Transverse colon (tissue), 4 donors: ENCODE data around the gene ZC3HAV1L. TPM values are rescaled to one million over a fixed set of nuclear protein-coding genes. Genes with fewer than 3 reads are reported as not detected.

Experiments used
- DNase-seq: peaks from one replicate; pipeline ENCODE4 v3.0.0-alpha.2; 2019
- H3K27ac ChIP-seq, 4 donors: fragments of 200-600 bp; sonication (generic); 2 replicates each; pipeline ENCODE4 v1.5.1; 2016 to 2018; ENCODE audit warnings: inconsistent platforms in 4 of 4
- H3K27me3 ChIP-seq: fragments of 200-600 bp; sonication (generic); 2 replicates; pipeline ENCODE4 v1.5.1; 2017; ENCODE audit warnings: inconsistent platforms
- H3K36me3 ChIP-seq, 4 donors: fragments of 200-600 bp; sonication (generic); 2 replicates each; pipeline ENCODE4 v1.5.1; 2017 to 2019; ENCODE audit warnings: inconsistent platforms in 4 of 4
- H3K4me1 ChIP-seq, 4 donors: fragments of 200-600 bp; sonication (generic); 2 replicates each; pipeline ENCODE4 v1.5.1; 2017 to 2020; ENCODE audit warnings: inconsistent platforms in 4 of 4
- H3K4me3 ChIP-seq, 4 donors: fragments of 200-600 bp; sonication (generic); 1 replicate in 1 of 4; 2 replicates in 3 of 4; pipeline versions ENCODE4 v1.5.1 to v1.6.1; 2017 to 2019; ENCODE audit warnings: inconsistent platforms in 4 of 4
- H3K9me3 ChIP-seq, 2 donors: fragments of 200-600 bp; sonication (generic); 2 replicates each; pipeline ENCODE4 v1.5.1; 2017 to 2019; ENCODE audit warnings: inconsistent platforms in 2 of 2
- EP300 ChIP-seq: sonication (generic); formaldehyde crosslinking; IDR thresholded peaks from one replicate; pipeline ENCODE4 v1.6.1; 2017; ENCODE audit warnings: antibody characterized with exemption, low read depth
- POLR2A ChIP-seq: fragments of 450-650 bp; IDR thresholded peaks from one replicate; pipeline ENCODE4 v1.6.1; 2016; ENCODE audit warnings: antibody characterized with exemption, mild to moderate bottlenecking, moderate library complexity
- POLR2AphosphoS5 ChIP-seq, 3 donors: sonication (generic); formaldehyde crosslinking; IDR thresholded peaks; one replicate each; pipeline ENCODE4 v1.6.1; 2016; ENCODE audit warnings: antibody characterized with exemption in 3 of 3
- WGBS, 2 donors: methylation state at CpG; one replicate each; pipeline ENCODE4 v1.1.5; 2018; ENCODE audit warnings: low coverage in 1 of 2; 5-methylcytosine and 5-hydroxymethylcytosine counted together
- in situ Hi-C, 4 donors: fragments of 200-750 bp; cut with MboI; loops; one replicate each; pipeline versions ENCODE4 v1.15.0 to v1.15.1; 2017; ENCODE audit warnings: low sequenced_read_pairs in 3 of 4, low pct_ligation_motif_present in 1 of 4, low pct_unique_long_range_greater_than_20kb in 1 of 4
- intact Hi-C: fragments of 100-400 bp; cut with DNase I; formaldehyde crosslinking; loops from one replicate; pipeline ENCODE4 v1.15.1; 2023; ENCODE audit warnings: low total_unique reads
- total RNA-seq, 4 donors: library from RNA; depleted of rRNA; stranded (reverse); fragments of >200 nt; gene quantifications; one replicate each; pipeline ENCODE4 v1.1.0, GENCODE V29; 2016
- TF ChIP-seq, protein P1 (sequence below), 5 experiments: fragments of 200-600 bp in 3 of 5; fragments of 450-650 bp in 2 of 5; sonication (generic) in 3 of 5; IDR thresholded peaks; 1 replicate in 2 of 5; 2 replicates in 3 of 5; pipeline ENCODE4 v1.5.1; 2016 to 2017; ENCODE audit warnings: antibody characterized with exemption in 5 of 5, inconsistent platforms in 3 of 5, mild to moderate bottlenecking in 2 of 5, moderate library complexity in 1 of 5

The ZC3HAV1L gene
- total RNA-seq, 4 donors from 2014 or later = 5.2 to 71.4 (median 14.7) TPM

DNA sequence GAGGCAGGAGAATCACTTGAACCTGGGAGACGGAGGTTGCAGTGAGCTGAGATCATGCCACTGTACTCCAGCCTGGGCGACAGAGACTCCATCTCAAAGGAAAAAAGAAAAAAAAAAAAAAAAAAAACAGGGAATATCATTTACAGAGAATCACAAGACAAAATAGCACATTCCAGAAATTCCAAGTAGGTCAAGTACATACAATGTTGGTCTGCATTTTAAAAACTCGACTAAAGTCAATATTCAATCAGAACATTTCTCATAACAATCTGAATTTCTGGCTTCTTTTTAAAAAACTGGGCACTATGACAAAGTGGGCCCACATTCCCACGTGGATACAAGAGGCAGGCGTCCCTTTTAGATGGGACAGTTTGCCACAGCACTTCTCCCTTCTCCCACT lies 12.8 kb downstream of the ZC3HAV1L start:
- Histone ChIP-seq H3K36me3 (peaks cover 0 to 18% (median 9%) of the 10 kb centered on the region in 4 donors), H3K27ac (no peak overlapping the region), H3K9me3 (no peaks in the 10 kb centered on the region), H3K4me3 (no peak overlapping the region), H3K4me1 (no peaks in the 10 kb centered on the region), H3K27me3 (no peaks in the 10 kb centered on the region)
- TF ChIP-seq POLR2AphosphoS5 (IDR thresholded peaks at IDR 0.05) (no peak), EP300 (no peak), POLR2A (no peak)
- TF ChIP-seq, protein P1, sequence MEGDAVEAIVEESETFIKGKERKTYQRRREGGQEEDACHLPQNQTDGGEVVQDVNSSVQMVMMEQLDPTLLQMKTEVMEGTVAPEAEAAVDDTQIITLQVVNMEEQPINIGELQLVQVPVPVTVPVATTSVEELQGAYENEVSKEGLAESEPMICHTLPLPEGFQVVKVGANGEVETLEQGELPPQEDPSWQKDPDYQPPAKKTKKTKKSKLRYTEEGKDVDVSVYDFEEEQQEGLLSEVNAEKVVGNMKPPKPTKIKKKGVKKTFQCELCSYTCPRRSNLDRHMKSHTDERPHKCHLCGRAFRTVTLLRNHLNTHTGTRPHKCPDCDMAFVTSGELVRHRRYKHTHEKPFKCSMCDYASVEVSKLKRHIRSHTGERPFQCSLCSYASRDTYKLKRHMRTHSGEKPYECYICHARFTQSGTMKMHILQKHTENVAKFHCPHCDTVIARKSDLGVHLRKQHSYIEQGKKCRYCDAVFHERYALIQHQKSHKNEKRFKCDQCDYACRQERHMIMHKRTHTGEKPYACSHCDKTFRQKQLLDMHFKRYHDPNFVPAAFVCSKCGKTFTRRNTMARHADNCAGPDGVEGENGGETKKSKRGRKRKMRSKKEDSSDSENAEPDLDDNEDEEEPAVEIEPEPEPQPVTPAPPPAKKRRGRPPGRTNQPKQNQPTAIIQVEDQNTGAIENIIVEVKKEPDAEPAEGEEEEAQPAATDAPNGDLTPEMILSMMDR (IDR thresholded peaks at IDR 0.05) = no peak
- DNase-seq = no peak
- intact Hi-C loops = no loop called here
- WGBS, 2 donors = 73 to 92% methylated on average over 3 to 5 of the region's 5 CpGs
- in situ Hi-C loops = no loop called here

DNA sequence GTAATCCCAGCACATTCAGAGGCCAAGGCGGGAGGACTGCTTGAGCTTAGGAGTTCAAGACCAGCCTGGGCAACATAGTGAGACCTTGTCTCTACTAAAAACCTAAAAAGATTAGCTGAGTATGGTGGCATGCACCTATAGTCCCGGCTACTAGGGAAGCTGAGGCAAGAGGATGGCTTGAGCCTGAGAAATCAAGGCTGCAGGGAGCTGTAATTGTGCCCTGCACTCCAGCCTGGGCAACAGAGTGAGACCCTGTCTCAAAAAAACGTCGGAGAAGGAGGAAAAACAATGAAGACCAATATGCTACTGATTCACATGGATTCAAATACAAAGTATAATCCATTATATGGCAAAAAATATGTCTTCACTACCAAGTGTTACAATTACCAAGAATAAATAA lies 13.6 kb downstream of the ZC3HAV1L start:
- Histone ChIP-seq H3K4me1 (no peaks in the 10 kb centered on the region), H3K4me3 (no peak overlapping the region), H3K27ac (no peak overlapping the region), H3K9me3 (no peaks in the 10 kb centered on the region), H3K36me3 (peaks cover 0 to 13% (median 6%) of the 10 kb centered on the region in 4 donors), H3K27me3 (no peaks in the 10 kb centered on the region)
- no peak for DNase-seq
- TF ChIP-seq, protein P1 (IDR thresholded peaks at IDR 0.05) = no peak
- no peak for TF ChIP-seq EP300
- TF ChIP-seq POLR2A = no peak
- no peak for TF ChIP-seq POLR2AphosphoS5 (IDR thresholded peaks at IDR 0.05)
- in situ Hi-C loops = no loop called here
- 58 to 65% methylated on average over 4 of the region's 4 CpGs for WGBS, 2 donors
- intact Hi-C loops = no loop called here

DNA sequence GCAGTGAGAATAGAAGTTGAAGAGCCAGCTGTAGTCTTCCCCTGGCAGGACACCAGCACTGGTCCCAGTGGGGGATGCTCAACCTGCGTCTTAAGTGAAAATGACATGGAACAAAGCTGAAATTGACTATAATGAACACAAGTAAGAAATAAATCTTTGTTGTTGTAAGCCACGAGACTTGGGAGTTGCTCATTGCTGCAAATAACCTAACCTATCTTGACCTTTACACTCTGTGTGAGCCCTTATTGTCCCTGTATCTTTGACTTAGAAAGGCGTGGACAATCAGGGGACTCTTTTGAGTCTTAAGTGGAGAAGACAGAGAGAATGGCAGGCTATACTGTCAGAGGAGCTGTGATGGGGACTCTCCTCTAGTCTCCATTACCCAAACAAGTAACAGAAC lies 16.9 kb downstream of the ZC3HAV1L start:
- no peak for TF ChIP-seq EP300
- TF ChIP-seq POLR2AphosphoS5 (IDR thresholded peaks at IDR 0.05) = no peak
- TF ChIP-seq, protein P1 (IDR thresholded peaks at IDR 0.05) = no peak
- no peak for TF ChIP-seq POLR2A
- Histone ChIP-seq H3K4me1 (no peaks in the 10 kb centered on the region), H3K27ac (no peak overlapping the region), H3K4me3 (no peak overlapping the region), H3K9me3 (no peaks in the 10 kb centered on the region), H3K36me3 (no peaks in the 10 kb centered on the region), H3K27me3 (no peaks in the 10 kb centered on the region)
- in situ Hi-C loops = no loop called here
- DNase-seq = no peak
- 63 to 80% methylated on average over 1 to 3 of the region's 3 CpGs for whole genome bisulfite sequencing, 2 donors
- intact Hi-C loops = no loop called here

DNA sequence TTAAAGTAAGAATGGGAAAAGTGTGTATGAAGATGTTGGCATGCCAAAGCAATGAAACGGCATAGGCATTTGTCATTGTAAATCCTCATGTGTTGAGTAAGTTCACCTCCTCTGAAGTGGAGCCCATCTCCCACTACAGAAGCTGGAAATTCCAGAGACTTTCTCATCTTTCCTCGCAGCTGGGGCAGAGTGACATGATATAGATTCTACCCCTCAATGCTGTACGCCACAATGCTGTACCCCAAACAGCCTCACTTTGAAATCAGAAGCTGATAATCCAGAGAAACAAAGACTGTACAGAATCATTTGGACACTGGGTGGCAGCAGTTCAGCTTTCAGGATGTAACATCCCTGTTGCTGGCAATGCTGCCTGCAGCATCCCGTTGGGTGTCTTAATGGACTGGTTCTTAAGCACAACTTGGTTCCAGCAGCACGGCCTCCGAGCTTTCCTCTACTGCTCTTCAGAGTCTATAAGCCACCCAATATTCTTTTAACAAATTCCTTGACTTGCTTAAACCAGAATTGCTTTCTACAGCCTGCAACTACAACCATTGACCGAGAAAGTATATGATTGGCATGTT lies 18.8 kb downstream of the ZC3HAV1L start:
- intact Hi-C loops = no loop called here
- no peak overlapping the region for H3K27ac ChIP-seq
- TF ChIP-seq EP300 (no peak), POLR2AphosphoS5 (IDR thresholded peaks at IDR 0.05) (no peak)
- TF ChIP-seq, protein P1 (IDR thresholded peaks at IDR 0.05) = peak; percentile 46 to 57 (median 53)
- no peak overlapping the region for H3K4me3 ChIP-seq
- 23 to 58% methylated on average over 2 to 7 of the region's 7 CpGs for WGBS, 2 donors
- no peaks in the 10 kb centered on the region for H3K27me3 ChIP-seq
- in situ Hi-C loops = no loop called here
- no peaks in the 10 kb centered on the region for H3K9me3 ChIP-seq
- no peaks in the 10 kb centered on the region for H3K36me3 ChIP-seq
- H3K4me1 ChIP-seq = no peaks in the 10 kb centered on the region
- DNase-seq = peak; percentile 63
